GM19468 (cell line): ENCODE results near the gene GNMT.

Experiments
- ATAC-seq: cut with Tn5 transposase; IDR thresholded peaks from one replicate; pipeline ENCODE4 v1.9.1; 2021; ENCODE audit warnings: mild to moderate bottlenecking, moderate library complexity, moderate number of reproducible peaks; ENCODE audit not compliant: unreplicated experiment; ENCODE audit errors: extremely low read depth

Gene GNMT

DNA sequence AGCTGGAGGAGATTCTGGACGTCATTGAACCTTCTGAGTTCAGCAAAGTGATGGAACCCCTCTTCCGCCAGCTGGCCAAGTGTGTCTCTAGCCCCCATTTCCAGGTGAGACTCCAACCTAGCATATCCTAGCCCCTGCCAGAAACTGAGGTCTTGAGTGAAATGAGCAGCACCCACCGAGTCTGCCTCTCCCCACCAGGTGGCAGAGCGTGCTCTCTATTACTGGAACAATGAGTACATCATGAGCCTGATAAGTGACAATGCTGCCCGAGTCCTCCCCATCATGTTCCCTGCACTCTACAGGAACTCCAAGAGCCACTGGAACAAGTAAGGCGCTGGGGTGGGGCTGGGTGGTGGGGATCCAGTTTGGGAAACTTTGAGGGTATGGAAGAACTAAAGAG is 48.6 kb downstream of the GNMT start:
- ATAC-seq: no peak

DNA sequence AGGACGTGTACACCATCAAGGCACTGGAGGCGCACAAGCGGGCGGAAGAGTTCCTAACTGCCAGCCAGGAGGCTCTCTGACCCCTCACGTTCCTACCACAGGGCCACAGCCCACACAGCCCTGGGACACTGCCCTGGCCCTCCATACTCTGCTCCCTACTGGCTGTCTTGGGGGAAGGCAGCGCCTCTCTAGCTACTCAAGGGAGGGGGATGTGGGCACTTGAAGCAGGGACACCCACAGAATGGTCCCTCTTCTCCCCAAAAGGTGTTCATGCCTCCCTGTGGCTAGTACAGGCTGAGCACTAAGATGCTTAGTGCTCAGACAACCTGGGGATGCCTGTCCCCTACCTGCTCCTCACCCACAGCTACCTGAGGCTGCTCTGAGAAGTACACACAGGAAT is 50.7 kb downstream of the GNMT start:
- ATAC-seq: no peak

DNA sequence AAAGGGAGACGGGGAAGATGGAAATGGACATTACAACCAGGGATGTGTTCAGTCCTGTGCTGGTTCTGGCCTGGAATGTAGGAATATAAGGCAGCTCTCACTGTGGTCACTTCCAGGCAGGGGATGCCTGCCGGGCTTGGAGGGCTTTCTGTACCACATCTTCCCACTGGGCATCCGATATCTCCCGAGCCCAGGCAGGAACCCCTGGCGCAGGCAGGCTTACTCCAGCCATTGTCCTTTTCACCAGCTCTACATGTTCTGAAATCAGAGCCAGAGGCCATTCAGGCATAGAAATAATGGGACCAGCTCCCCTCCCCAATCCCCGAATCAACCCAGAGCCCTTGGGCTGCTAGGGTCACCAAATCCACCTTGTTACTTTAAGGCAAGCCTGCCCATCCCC is 51.8 kb downstream of the GNMT start:
- no peak for ATAC-seq

DNA sequence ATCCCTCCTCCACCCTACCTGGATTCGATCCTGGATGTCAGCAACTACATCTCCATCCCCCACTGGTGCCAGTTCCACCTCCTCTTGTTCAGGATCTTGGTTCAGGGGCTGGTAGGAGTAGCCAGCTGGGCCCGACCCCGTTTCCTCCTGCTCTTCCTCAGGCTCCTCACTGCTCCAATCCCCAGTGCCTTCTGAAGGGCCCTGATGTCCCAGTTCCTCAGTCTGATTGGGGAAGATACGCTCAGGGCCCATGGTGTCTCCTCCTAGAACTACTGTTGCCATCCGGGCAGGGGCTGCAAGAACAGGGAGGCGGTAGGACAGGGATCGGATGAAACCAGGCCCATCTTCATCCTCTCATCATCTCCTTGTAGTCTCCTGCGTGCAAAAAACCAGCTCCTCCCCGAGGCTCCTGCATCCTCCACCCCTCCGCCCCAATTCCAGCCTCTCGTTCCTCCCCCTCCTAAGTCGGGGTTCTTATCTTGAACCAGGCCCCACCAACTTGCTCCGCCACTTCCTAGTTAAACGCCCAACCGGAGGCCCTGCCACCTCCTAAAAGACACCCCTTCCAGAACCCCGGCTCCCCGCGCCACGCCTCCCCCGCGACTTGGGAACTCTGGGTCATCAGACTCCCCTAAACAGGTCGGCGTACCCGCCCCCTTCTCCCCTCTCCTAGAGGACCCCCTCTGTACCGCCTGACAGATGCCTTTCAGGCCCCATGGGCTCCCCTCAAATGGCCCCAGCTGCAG is 52.7 kb downstream of the GNMT start:
- ATAC-seq: no peak
